Body of pancreas (tissue), 4 donors: Measurements from ENCODE around the gene OLIG1.

Source experiments
- POLR2A ChIP-seq, 3 donors: fragments of 450-650 bp; IDR thresholded peaks; one replicate each; pipeline ENCODE4 v1.6.1; 2016; ENCODE audit warnings: antibody characterized with exemption in 3 of 3, mild to moderate bottlenecking in 2 of 3
- TF ChIP-seq, protein P1 (sequence below), 7 experiments: fragments of 450-650 bp in 4 of 7; fragments of 200-600 bp in 3 of 7; sonication (generic) in 3 of 7; IDR thresholded peaks; one replicate each; pipeline ENCODE4 v1.5.1; 2016 to 2019; ENCODE audit warnings: antibody characterized with exemption in 7 of 7

DNA sequence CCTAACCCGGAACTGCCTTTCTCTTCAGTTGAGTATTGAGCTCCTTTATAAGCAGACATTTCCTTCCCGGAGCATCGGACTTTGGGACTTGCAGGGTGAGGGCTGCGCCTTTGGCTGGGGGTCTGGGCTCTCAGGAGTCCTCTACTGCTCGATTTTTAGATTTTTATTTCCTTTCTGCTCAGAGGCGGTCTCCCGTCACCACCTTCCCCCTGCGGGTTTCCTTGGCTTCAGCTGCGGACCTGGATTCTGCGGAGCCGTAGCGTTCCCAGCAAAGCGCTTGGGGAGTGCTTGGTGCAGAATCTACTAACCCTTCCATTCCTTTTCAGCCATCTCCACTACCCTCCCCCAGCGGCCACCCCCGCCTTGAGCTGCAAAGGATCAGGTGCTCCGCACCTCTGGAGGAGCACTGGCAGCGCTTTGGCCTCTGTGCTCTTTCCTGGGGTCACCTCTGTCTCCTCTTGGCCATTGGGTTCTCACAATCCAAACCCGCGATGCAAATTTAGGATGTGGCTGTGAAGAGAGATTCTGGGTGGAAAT is 40.5 kb upstream of the OLIG1 start:
- no peak for TF ChIP-seq POLR2A (IDR thresholded peaks at IDR 0.05)
- TF ChIP-seq, protein P1, sequence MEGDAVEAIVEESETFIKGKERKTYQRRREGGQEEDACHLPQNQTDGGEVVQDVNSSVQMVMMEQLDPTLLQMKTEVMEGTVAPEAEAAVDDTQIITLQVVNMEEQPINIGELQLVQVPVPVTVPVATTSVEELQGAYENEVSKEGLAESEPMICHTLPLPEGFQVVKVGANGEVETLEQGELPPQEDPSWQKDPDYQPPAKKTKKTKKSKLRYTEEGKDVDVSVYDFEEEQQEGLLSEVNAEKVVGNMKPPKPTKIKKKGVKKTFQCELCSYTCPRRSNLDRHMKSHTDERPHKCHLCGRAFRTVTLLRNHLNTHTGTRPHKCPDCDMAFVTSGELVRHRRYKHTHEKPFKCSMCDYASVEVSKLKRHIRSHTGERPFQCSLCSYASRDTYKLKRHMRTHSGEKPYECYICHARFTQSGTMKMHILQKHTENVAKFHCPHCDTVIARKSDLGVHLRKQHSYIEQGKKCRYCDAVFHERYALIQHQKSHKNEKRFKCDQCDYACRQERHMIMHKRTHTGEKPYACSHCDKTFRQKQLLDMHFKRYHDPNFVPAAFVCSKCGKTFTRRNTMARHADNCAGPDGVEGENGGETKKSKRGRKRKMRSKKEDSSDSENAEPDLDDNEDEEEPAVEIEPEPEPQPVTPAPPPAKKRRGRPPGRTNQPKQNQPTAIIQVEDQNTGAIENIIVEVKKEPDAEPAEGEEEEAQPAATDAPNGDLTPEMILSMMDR (IDR thresholded peaks at IDR 0.05): no peak
